GM12878 (cell line): ENCODE data around the gene LCT. TPM values are rescaled to one million over a fixed set of nuclear protein-coding genes. Genes with fewer than 3 reads are reported as not detected.

Experiments
- ATAC-seq: fragments of 200-7000 bp; cut with Tn5 transposase; 3 replicates; pipeline ENCODE4 v1.9.1; 2020; ENCODE audit warnings: mild to moderate bottlenecking, moderate library complexity
- BruUV-seq: library from RNA; stranded (reverse); fragments of 400-500 nt; replicated peaks from 2 replicates; lab custom pipeline; 2021; lab: Mats Ljungman, UMichigan
- CTCF ChIA-PET: fragments of 300-600 bp; sonication (Branson Sonifier 250); formaldehyde crosslinking; extraction: SDS; loops from one replicate; lab custom pipeline; 2021; ENCODE audit warnings: inconsistent platforms; lab: Yijun Ruan, JAX
- POLR2A ChIA-PET: fragments of 350-600 bp; formaldehyde crosslinking; extraction: SDS; loops from one replicate; lab custom pipeline; 2021; ENCODE audit warnings: inconsistent platforms; lab: Charles Lee
- RAD21 ChIA-PET: fragments of 300-600 bp; sonication (Branson Sonifier 250); formaldehyde crosslinking; loops from one replicate; lab custom pipeline; 2023; ENCODE audit warnings: antibody characterized with exemption; ENCODE audit not compliant: unreplicated experiment; lab: Charles Lee
- SMC1A ChIA-PET: fragments of 300-600 bp; sonication (Branson Sonifier 250); formaldehyde crosslinking; loops from one replicate; lab custom pipeline; 2023; ENCODE audit not compliant: unreplicated experiment, uncharacterized antibody; lab: Charles Lee
- DNase-seq: peaks from one replicate; pipeline ENCODE4 v3.0.0-alpha.2; 2011; ENCODE audit warnings: low read depth, low spot score
- FAIRE-seq: peaks from 3 replicates; lab custom pipeline; 2011; peaks lifted over from hg19 to GRCh38; lab: Jason Lieb, UNC
- H2AFZ ChIP-seq: 2 replicates; pipeline ENCODE4 v1.6.0; 2011; ENCODE audit warnings: low read depth, low read length, control low read depth; ENCODE audit not compliant: control insufficient read depth
- H3K27ac ChIP-seq: 2 replicates; pipeline ENCODE4 v1.5.1; 2011; ENCODE audit warnings: control low read depth; ENCODE audit not compliant: control insufficient read depth, insufficient read depth
- H3K27me3 ChIP-seq, 2 experiments: replicated peaks in 1 of 2; 2 replicates each; pipeline versions ENCODE4 v1.6.0 to v1.6.1; 2011; ENCODE audit warnings: low read length in 1 of 2; ENCODE audit not compliant: control insufficient read depth in 2 of 2, insufficient read depth in 2 of 2
- H3K36me3 ChIP-seq, 2 experiments: 2 replicates each; pipeline ENCODE4 v1.5.1; 2011; ENCODE audit warnings: low read length in 1 of 2; ENCODE audit not compliant: control insufficient read depth in 2 of 2, insufficient read depth in 2 of 2
- H3K4me1 ChIP-seq: 2 replicates; pipeline ENCODE4 v1.6.1; 2011; ENCODE audit warnings: mild to moderate bottlenecking, low read length, moderate library complexity, mixed read lengths; ENCODE audit not compliant: control insufficient read depth, insufficient read depth
- H3K4me2 ChIP-seq: 2 replicates; pipeline ENCODE4 v1.6.0; 2011; ENCODE audit warnings: control low read depth; ENCODE audit not compliant: control insufficient read depth, insufficient read depth
- H3K4me3 ChIP-seq: fragments of 200-600 bp; sonication (generic); 2 replicates; pipeline ENCODE4 v1.5.1; 2016
- H3K79me2 ChIP-seq: 2 replicates; pipeline ENCODE4 v1.6.0; 2011; ENCODE audit warnings: low read length; ENCODE audit not compliant: control insufficient read depth, insufficient read depth
- H3K9ac ChIP-seq: 2 replicates; pipeline ENCODE4 v1.8.0; 2011; ENCODE audit warnings: low read length, control low read depth, mixed read lengths; ENCODE audit not compliant: control insufficient read depth, insufficient read depth
- H3K9me3 ChIP-seq: replicated peaks from 3 replicates; pipeline ENCODE4 v1.5.1; 2011; ENCODE audit warnings: mild to moderate bottlenecking, low read length; ENCODE audit not compliant: control insufficient read depth, insufficient read depth
- H4K20me1 ChIP-seq: 2 replicates; pipeline ENCODE4 v1.6.0; 2011; ENCODE audit not compliant: control insufficient read depth, insufficient read depth
- BCL3 ChIP-seq: IDR thresholded peaks from 2 replicates; pipeline ENCODE4 v1.6.1; 2011; ENCODE audit warnings: borderline replicate concordance, low read depth, mild to moderate bottlenecking, moderate library complexity, low read length; ENCODE audit not compliant: insufficient read depth, poor library complexity, severe bottlenecking
- CBX5 ChIP-seq: sonication (generic); IDR thresholded peaks from 2 replicates; pipeline ENCODE4 v1.6.1; 2016; ENCODE audit warnings: low read depth, moderate library complexity, mild to moderate bottlenecking, inconsistent platforms
- CTCF ChIP-seq, 3 experiments: IDR thresholded peaks in 2 of 3; conservative IDR thresholded peaks in 1 of 3; 2 replicates each; pipeline ENCODE4 v1.5.1; 2011; ENCODE audit warnings: low read depth in 3 of 3, low read length in 3 of 3, mild to moderate bottlenecking in 3 of 3, control low read depth in 2 of 3, moderate library complexity in 2 of 3, inconsistent platforms in 1 of 3, mixed read lengths in 1 of 3; ENCODE audit not compliant: control insufficient read depth in 2 of 3, insufficient read depth in 1 of 3; ENCODE audit errors: extremely low read depth in 1 of 3
- JUNB ChIP-seq: IDR thresholded peaks from 2 replicates; pipeline ENCODE4 v1.6.1; 2016; ENCODE audit warnings: antibody characterized with exemption, mild to moderate bottlenecking
- WGBS: methylation state at CpG from one replicate; pipeline ENCODE4 v1.1.6; 2016; ENCODE audit warnings: low lambda C conversion rate; ENCODE audit not compliant: insufficient replicate concordance, insufficient coverage; ENCODE audit errors: missing lambda C conversion rate; 5-methylcytosine and 5-hydroxymethylcytosine counted together
- in situ Hi-C: fragments of 300-500 bp; cut with MboI; formaldehyde crosslinking; loops from 9 replicates; pipeline ENCODE4 v1.14.3; 2018; ENCODE audit warnings: mixed read lengths
- intact Hi-C: fragments of 100-400 bp; cut with micrococcal nuclease; formaldehyde crosslinking; loops from one replicate; pipeline ENCODE4 v1.14.2; 2022; ENCODE audit not compliant: unreplicated experiment
- polyA plus RNA-seq, 11 experiments: library from polyadenylated mRNA; depleted of rRNA in 4 of 11; unstranded in 6 of 11; stranded (reverse) in 5 of 11; fragments of >200 nt; fragmentation: Nextera tagmentation in 4 of 11; fragmentation: Illumina TruSeq in 1 of 11; extraction: Ambion mirVana in 4 of 11; extraction: Trizol in 1 of 11; gene quantifications; 1 replicate in 1 of 11; 2 replicates in 10 of 11; pipeline versions ENCODE4 v1.2.1 to v1.2.3, GENCODE V29; 2011 to 2016; ENCODE audit warnings: inconsistent platforms in 2 of 11, missing spikeins in 2 of 11, low read depth in 1 of 11
- total RNA-seq, 4 experiments: library from RNA; depleted of rRNA in 3 of 4; stranded (reverse); fragments of >200 nt in 3 of 4; fragmentation: Illumina TruSeq in 1 of 4; extraction: Trizol in 1 of 4; gene quantifications; 2 replicates each; pipeline versions ENCODE4 v1.2.1 to v1.2.3, GENCODE V29; 2013 to 2021

The LCT gene
- total and polyA plus RNA-seq, 10 of the 15 experiments (the other 5 are each of a cell fraction or from before 2014, with no cell fraction given) = 0.02 to 0.09 (median 0.07) TPM; not detected in 3

GRCh38 chr2:135822855-135823254, 14.1 kb downstream of the LCT start:
- H4K20me1 ChIP-seq = no peaks in the 10 kb centered on the region
- CTCF ChIA-PET = interaction anchor here (0.6 kb wide), 1 partner anchor 834 kb away, joined by 3 read pairs; no protein-coding TSS in a partner anchor
- in situ Hi-C loops (no loop called here), intact Hi-C loops (no loop called here)
- SMC1A ChIA-PET = interaction anchor here (0.6 kb wide), 1 partner anchor 28 kb away, joined by 4 read pairs; no protein-coding TSS in a partner anchor
- no peak for FAIRE-seq
- ATAC-seq = no peak
- TF ChIP-seq BCL3 (no peak), CTCF (IDR thresholded peaks at IDR 0.05 in 2 of 3, conservative IDR thresholded peaks at IDR 0.05 in 1 of 3; ENCODE audit: control insufficient read depth in 2 of 3, extremely low read depth in 1 of 3, insufficient read depth in 1 of 3, low read depth in 3 of 3, low read length in 3 of 3) (no peak), CBX5 (0 out of 2 replicates have a peak, but pooled peaks have one; percentile 46), JUNB (no peak)
- H3K4me3 ChIP-seq = no peak overlapping the region
- POLR2A ChIA-PET = interaction anchor here (0.6 kb wide), 1 partner anchor 74 kb away, joined by 3 read pairs; no protein-coding TSS in a partner anchor
- H3K27ac ChIP-seq = no peak overlapping the region
- no peak overlapping the region for H3K9ac ChIP-seq
- no peak for DNase-seq
- peaks cover 9% of the 10 kb centered on the region for H3K9me3 ChIP-seq
- BruUV-seq = no TSS peak
- H3K4me2 ChIP-seq = no peak overlapping the region
- no peak overlapping the region for H2AFZ ChIP-seq
- peaks cover 46% of the 10 kb centered on the region for H3K4me1 ChIP-seq
- no peaks in the 10 kb centered on the region for H3K27me3 ChIP-seq
- 95% methylated on average over 1 of the region's 1 CpG for WGBS
- peaks cover 5% of the 10 kb centered on the region; the same call in 1 of the 2 replicates for H3K79me2 ChIP-seq
- RAD21 ChIA-PET = no interaction called here
- no peaks in the 10 kb centered on the region for H3K36me3 ChIP-seq
